ENCODE measurements around the gene ZSWIM4. TPM values are rescaled to one million over a fixed set of nuclear protein-coding genes. Genes with fewer than 3 reads are reported as not detected.
"Not testable (repeated sequence)": the region's sequence is repeated elsewhere in the genome, so short reads cannot be mapped to it uniquely, and the experiment has no call there.

Gene ZSWIM4
- total RNA-seq, 1 donor from 2014 or later: 3.9 TPM

GRCh38 chr19:13774217-13775191 is 20.7 kb upstream of the ZSWIM4 start, which contains the start of gene C19orf53:
C19orf53 (plus strand) TSS chr19:13774456; CDS start chr19:13774478, 22 bp downstream.
- intact Hi-C loops (cut with DNase I): loop anchor here (2.0 to 5.0 kb wide), 2 partner anchors 20 to 42 kb away; partner anchors contain the start of gene ZSWIM4
- DNase-seq (ENCODE audit: low spot score): peak; percentile 96

GRCh38 chr19:13778398-13778797 is 16.8 kb upstream of the ZSWIM4 start:
- DNase-seq (ENCODE audit: low spot score): no peak
- intact Hi-C loops (cut with DNase I): no loop called here

GRCh38 chr19:13778847-13779246 is 16.4 kb upstream of the ZSWIM4 start:
- no peak for DNase-seq (ENCODE audit: low spot score)
- intact Hi-C loops (cut with DNase I): no loop called here

- not testable (repeated sequence) for DNase-seq (ENCODE audit: low spot score)
- intact Hi-C loops (cut with DNase I): loop anchor here (5.0 to 10.0 kb wide), 2 partner anchors 53 to 295 kb away; partner anchors contain the start of gene MISP3
These were observed 15.4 kb upstream of the ZSWIM4 start for GRCh38 chr19:13779794-13780193.

GRCh38 chr19:13781547-13781946 is 13.7 kb upstream of the ZSWIM4 start:
- peak; percentile 89 for DNase-seq (ENCODE audit: low spot score)
- intact Hi-C loops (cut with DNase I): loop anchor here (5.0 to 10.0 kb wide), 2 partner anchors 51 to 293 kb away; partner anchors contain the start of gene MISP3

- no peak for DNase-seq (ENCODE audit: low spot score)
- intact Hi-C loops (cut with DNase I): loop anchor here (5.0 to 10.0 kb wide), 2 partner anchors 50 to 292 kb away; partner anchors contain the start of gene MISP3
These were observed 12.7 kb upstream of the ZSWIM4 start for GRCh38 chr19:13782537-13782936.

- intact Hi-C loops (cut with DNase I): loop anchor here (5.0 to 10.0 kb wide), 2 partner anchors 48 to 291 kb away; partner anchors contain the start of gene MISP3
- DNase-seq (ENCODE audit: low spot score): no peak
These were observed 11.4 kb upstream of the ZSWIM4 start for GRCh38 chr19:13783565-13784500.

- intact Hi-C loops (cut with DNase I): loop anchor here (1.0 to 10.0 kb wide), 3 partner anchors 47 to 290 kb away; partner anchors contain the start of gene MISP3
These were observed 10.4 kb upstream of the ZSWIM4 start for GRCh38 chr19:13784731-13785452.

GRCh38 chr19:13788991-13789390 is 6.3 kb upstream of the ZSWIM4 start:
- intact Hi-C loops (cut with DNase I): loop anchor here (10.0 kb wide), 1 partner anchor 286 kb away; the partner anchor contains the start of gene MISP3
- DNase-seq (ENCODE audit: low spot score): no peak

More at GRCh38 chr19:13784731-13785452, 10.4 kb upstream of the ZSWIM4 start:
- peak; percentile 87 for DNase-seq (ENCODE audit: low spot score)

- DNase-seq (ENCODE audit: low spot score): no peak
- intact Hi-C loops (cut with DNase I): no loop called here
These were observed 4.9 kb upstream of the ZSWIM4 start for GRCh38 chr19:13790354-13790753.

- intact Hi-C loops (cut with DNase I); DNase-seq (ENCODE audit: low spot score): not testable (repeated sequence)
These were observed 1.9 kb upstream of the ZSWIM4 start for GRCh38 chr19:13793317-13793716.

- DNase-seq (ENCODE audit: low spot score): no peak
- intact Hi-C loops (cut with DNase I): loop anchor here (2.0 kb wide), 2 partner anchors 20 to 44 kb away; partner anchors contain the start of gene C19orf53
These were observed 866 bp upstream of the ZSWIM4 start for GRCh38 chr19:13794398-13794756.

- no peak for DNase-seq (ENCODE audit: low spot score)
- intact Hi-C loops (cut with DNase I): loop anchor here (2.0 kb wide), 2 partner anchors 21 to 43 kb away; partner anchors contain the start of gene C19orf53
These were observed 505 bp downstream of the ZSWIM4 start for GRCh38 chr19:13795595-13796300.

- DNase-seq (ENCODE audit: low spot score): peak; percentile 84
- intact Hi-C loops (cut with DNase I): no loop called here
These were observed 1.2 kb downstream of the ZSWIM4 start for GRCh38 chr19:13796301-13797057.

- intact Hi-C loops (cut with DNase I): no loop called here
- no peak for DNase-seq (ENCODE audit: low spot score)
These were observed 1.8 kb downstream of the ZSWIM4 start for GRCh38 chr19:13797058-13797440.

GRCh38 chr19:13797870-13798269 is 2.6 kb downstream of the ZSWIM4 start:
- intact Hi-C loops (cut with DNase I): no loop called here

GRCh38 chr19:13799669-13800068 is 4.4 kb downstream of the ZSWIM4 start:
- intact Hi-C loops (cut with DNase I): no loop called here
- DNase-seq (ENCODE audit: low spot score): no peak

More at GRCh38 chr19:13797870-13798269, 2.6 kb downstream of the ZSWIM4 start:
- no peak for DNase-seq (ENCODE audit: low spot score)
